Measurements from ENCODE around the gene C3AR1.
"Not testable (repeated sequence)": the region's sequence is repeated elsewhere in the genome, so short reads cannot be mapped to it uniquely, and the experiment has no call there.

The C3AR1 gene

DNA sequence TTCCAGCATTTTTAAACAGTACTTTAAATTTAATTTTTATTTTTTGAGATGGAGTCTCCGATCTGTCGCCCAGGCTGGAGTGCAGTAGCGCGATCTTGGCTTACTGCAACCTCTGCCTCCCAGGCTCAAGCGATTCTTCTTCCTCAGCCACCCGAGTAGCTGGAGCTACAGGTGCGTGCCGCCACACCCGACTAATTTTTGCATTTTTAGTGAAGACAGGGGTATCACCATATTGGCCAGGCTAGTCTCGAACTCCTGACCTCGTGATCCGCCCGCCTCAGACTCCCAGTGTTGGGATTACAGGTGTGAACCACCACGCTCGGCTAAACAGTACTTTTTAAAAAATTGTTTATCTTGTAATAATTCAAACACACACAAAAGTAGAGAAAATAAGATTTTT lies 37.9 kb downstream of the C3AR1 start:
- no peak for DNase-seq (ENCODE audit: low read depth in 2 of 2)

DNA sequence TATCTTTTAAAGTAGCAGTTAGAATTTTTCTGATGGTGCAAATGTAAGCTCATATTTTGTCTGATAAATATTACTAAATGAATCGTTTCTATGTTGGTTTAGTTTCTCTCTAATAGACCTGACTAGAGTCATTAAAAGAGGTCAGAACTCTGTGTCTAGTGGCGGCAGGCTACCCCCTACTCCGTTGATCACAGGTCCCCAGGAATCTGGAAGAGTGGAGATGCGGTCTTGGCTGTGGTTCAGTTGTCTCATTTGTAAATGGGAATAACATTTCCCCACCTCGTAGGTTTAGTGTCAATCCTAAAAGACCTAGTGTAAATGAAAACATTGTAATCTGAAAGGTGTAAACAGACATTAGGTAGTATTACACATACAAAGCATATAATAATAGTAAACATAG lies 38.3 kb downstream of the C3AR1 start:
- DNase-seq (ENCODE audit: low read depth in 2 of 2): no peak

- peak; percentile 91 to 92 for DNase-seq (ENCODE audit: low read depth in 2 of 2)
Measured at GRCh38 chr12:8026291-8026900, 39.8 kb downstream of the C3AR1 start.

- no peak for DNase-seq (ENCODE audit: low read depth in 2 of 2)
Measured at GRCh38 chr12:8018666-8019581, 47.2 kb downstream of the C3AR1 start.

DNA sequence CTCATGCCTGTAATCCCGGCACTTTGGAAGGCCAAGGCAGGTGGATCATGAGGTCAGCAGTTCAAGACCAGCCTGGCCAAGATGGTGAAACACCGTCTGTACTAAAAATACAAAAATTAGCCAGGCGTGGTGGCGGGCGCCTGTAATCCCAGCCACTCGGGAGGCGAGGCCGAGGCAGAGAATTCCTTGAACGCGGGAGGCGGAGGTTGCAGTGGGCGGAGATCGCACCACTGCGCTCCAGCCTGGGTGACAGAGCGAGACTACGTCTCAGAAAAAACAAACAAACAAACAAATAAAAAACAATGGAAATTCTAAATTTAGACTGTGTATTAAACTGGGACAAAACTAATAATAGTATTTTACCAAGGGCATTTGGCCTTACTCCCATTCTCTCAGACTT lies 47.9 kb downstream of the C3AR1 start:
- not testable (repeated sequence) for DNase-seq (ENCODE audit: low read depth in 2 of 2)

DNA sequence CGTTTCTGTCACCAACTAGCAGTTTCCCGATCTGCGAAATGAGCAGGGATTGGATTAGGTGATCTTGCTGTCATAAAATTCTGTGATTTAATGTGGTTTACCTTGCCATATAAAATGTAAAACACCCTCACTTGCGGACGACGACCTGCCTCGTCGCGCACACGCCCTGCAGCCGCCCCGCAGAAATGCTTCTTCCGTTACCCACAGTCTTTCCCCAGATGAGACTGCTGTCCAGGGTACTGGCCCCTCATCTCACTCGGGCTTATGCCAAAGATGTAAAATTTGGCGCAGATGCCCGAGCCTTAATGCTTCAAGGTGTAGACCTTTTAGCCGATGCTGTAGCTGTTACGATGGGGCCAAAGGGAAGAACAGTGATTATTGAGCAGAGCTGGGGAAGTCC lies 51.3 kb downstream of the C3AR1 start:
- no peak for DNase-seq (ENCODE audit: low read depth in 2 of 2)

DNA sequence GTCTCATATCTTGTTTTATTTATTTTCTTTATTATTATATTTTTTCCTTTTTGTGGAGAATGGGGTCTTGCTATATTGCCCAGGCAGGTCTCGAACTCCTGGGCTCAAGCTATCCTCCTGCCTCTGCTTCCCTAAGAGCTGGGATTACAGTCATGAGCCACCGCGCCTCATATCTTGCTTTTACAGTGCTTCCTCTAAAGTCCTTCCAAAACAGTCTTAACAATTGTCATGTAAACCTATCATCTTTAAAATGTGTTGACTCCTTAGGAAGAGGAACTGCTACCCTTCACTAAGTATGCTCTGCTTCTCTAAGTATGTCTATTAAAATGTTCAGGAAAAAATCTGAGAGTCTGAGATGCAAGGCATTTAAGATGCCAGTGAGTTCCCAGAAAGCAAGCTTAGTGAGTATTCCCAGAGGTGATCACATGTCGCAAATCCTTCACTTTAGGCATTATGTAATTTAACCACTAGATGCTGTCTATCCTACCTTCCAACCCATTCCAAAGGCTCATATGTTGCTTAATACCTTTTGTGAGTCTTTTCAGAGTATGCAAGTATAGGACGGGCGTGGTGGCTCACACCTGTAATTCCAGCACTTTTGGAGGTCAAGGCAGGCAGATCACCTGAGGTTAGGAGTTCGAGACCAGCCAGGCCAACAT lies 53.4 kb downstream of the C3AR1 start:
- no peak for DNase-seq (ENCODE audit: low read depth in 2 of 2)

GRCh38 chr12:8011331-8011730 lies 54.8 kb downstream of the C3AR1 start:
- no peak for DNase-seq (ENCODE audit: low read depth in 2 of 2)
